Hematopoietic multipotent progenitor cell treated with erythropoietin and hydrocortisone succinate and interleukin-3 and kit ligand, for 6 days (in vitro differentiated cells): Measurements from ENCODE around the gene HOXB2.

Experiments used
- DNase-seq: peaks from one replicate; pipeline ENCODE4 v3.0.0-alpha.2; 2015

HOXB2 gene

DNA sequence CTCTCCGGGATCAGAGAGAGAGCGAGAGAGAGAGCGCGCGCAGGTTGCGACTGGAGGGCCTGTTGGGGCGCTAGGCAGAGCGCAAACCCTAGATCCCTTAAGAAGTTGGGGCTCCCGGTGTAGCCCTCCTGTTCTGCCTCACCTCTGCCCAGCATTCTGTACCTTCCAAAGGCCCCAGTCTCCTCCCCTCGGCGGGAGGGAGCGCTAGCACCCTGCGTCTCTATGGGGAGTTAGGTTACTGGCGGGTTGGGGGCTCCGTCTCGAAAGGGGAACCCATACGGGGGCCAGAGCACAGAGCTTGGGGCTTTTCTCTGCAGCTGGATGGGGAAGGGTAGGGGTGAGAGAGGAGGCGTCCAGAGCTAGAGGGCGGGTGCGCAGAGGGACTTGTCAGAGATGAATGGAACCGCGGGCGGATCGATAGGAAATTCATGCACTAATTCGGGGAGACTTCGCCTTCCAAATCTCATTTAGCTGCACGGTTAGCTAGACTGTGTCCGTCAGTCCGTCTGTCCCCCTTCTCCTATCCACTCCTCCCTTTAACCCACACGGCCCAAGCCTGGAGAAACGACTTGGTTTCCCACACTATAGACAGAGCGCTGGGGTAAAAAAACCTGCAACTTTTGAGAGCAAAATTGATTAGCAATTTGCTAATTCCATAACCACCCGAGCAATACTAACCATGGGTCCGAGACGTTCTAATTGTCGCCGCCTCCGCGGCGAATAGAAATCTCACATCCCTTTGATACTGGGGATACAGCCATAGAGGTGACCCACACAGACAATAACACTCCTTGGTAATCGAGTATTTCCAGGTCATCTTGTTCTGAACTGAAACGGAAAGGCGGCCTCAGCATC is 33.9 kb upstream of the HOXB2 start:
- peak; percentile 53 for DNase-seq

GRCh38 chr17:48577946-48578615 is 33.2 kb upstream of the HOXB2 start, which contains the start of gene HOXB4:
HOXB4 (minus strand) TSS chr17:48578350; CDS start chr17:48578319, 31 bp downstream.
- peak; percentile 94 for DNase-seq

DNA sequence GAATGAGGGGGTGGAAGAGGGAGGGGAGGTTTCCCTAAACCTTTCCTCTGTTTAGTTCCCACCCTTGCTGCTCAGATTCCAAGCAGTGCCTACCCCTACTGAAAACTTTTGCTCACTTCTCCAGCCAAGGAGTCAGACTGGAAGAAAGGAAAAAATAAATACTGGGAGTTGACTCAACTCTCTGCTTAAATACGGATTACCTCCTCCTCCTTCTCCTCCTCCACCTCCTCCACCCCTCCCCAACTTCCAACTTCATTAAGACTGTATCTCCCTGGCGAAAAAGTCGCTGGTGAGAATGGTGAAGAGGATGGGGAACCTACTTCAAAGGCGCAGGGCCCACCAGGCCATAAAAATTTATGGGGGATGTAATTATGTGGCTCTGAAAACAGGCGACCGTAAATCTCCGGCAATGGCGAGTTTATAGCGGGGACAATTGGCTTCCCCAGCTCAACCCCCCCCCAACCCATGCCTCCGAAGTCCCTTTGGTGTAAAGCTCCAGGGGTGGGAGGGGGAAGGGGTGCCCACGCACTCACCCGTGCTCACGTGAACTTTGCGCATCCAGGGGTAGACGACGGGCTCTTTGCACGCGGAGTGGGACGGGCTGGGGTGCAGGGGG is 32.5 kb upstream of the HOXB2 start:
- peak; percentile 58 for DNase-seq

GRCh38 chr17:48576479-48577309 is 31.8 kb upstream of the HOXB2 start:
- peak; percentile 75 for DNase-seq

GRCh38 chr17:48575673-48576478 is 31.0 kb upstream of the HOXB2 start:
- DNase-seq: no peak

DNA sequence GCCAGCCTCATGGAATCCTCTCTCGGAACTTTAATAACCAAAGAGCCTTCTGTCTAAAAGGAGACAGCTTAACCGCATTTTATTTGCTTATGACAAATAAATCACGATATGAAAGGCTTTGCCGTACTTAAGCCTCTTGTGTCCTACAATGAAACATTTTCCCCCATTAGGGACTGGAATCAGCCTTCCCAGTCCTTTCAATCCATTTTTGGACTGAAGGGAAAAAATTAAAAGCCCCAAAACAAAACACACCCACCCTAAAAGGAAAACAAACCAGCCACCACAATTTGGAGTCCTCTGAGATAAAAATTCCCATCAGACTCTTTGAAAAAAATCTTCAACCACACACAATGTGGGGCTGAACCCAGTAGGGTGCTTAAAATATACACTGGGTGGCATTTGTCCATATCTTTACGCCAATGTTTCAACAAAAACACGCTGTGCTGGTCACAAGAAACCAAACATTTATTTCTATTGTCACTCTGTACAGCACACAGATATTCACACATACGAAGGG is 30.2 kb upstream of the HOXB2 start:
- no peak for DNase-seq

GRCh38 chr17:48574505-48575065 is 29.7 kb upstream of the HOXB2 start:
- no peak for DNase-seq

- no peak for DNase-seq
These were observed 27.0 kb upstream of the HOXB2 start for GRCh38 chr17:48571826-48572417.

- no peak for DNase-seq
These were observed 26.3 kb upstream of the HOXB2 start for GRCh38 chr17:48571024-48571818.

- DNase-seq: no peak
These were observed 25.6 kb upstream of the HOXB2 start for GRCh38 chr17:48570325-48571023.

- no peak for DNase-seq
These were observed 24.9 kb upstream of the HOXB2 start for GRCh38 chr17:48569674-48570324.

DNA sequence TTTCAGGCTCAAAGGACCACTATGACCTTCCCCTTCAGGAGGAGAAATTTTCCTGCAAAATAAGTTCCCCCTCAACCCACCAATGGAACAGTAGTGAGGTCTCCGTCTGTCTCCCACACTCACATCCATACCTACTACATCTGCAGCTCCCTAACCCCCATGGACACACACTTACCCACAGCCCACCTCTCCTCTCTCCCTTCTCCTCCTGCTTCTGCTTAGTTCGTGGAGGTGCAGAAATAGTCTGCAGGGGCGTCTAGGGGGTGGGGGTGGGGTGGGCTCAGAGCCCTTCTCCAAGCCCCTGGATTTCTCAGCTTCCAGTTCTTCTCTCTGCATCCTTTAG is 24.3 kb upstream of the HOXB2 start:
- no peak for DNase-seq

GRCh38 chr17:48568499-48569239 is 23.8 kb upstream of the HOXB2 start:
- DNase-seq: no peak

GRCh38 chr17:48567646-48568354 is 22.9 kb upstream of the HOXB2 start:
- DNase-seq: no peak

- no peak for DNase-seq
These were observed 22.3 kb upstream of the HOXB2 start for GRCh38 chr17:48567209-48567608.

GRCh38 chr17:48566717-48567116 is 21.8 kb upstream of the HOXB2 start:
- DNase-seq: no peak

DNA sequence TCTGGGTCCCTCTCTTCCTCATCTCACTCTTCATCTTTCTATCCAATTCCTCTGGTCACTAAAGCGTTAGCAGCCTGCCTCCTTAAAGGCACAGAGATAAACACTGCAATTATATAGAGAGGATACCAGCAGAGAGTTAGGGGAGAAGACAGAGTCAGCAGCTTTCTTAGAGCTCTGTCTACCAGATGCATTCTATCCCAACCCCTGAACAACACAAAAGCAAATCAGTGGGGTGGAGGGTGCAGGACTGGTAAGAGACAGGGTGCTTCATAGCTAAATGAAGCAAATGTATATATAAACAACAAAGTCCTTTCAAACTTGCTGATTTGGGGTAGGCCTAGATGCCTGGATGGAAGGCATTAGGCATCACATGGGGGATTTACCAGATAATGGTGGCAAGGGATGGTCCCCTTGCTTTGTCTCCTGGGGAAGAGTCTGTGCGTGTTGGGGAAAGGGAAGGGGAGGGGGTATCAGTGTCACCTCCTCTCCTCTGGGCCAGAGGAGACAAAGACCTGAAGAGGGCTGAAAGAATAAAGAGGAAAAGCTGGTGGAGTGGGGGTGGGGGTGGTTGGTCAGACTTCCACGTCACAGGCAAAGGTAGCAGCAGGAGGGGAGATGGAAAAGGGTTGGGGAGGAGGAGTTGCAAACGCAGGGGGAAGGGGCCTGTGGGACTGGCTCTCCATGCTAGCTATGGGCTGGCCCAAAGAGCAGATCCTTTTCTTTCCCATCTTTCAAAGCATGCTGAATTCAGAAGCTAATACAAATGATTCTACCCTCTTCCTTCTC is 21.2 kb upstream of the HOXB2 start:
- no peak for DNase-seq
